Stomach (tissue), 9 donors: ENCODE data around the gene STK33. TPM values are rescaled to one million over a fixed set of nuclear protein-coding genes. Genes with fewer than 3 reads are reported as not detected.

Source experiments
- DNase-seq, 2 donors: peaks; one replicate each; pipeline versions ENCODE4 v3.0.0 to v3.0.0-alpha.2; 2013 to 2019
- H3K27ac ChIP-seq, 5 donors: fragments of 200-600 bp in 4 of 5; sonication (generic) in 4 of 5; one replicate each; pipeline ENCODE4 v1.5.1; 2013 to 2019; ENCODE audit warnings: mild to moderate bottlenecking in 1 of 5, moderate library complexity in 1 of 5
- H3K27me3 ChIP-seq, 3 donors: fragments of 200-600 bp; sonication (generic); one replicate each; pipeline ENCODE4 v1.5.1; 2017 to 2019; ENCODE audit warnings: mixed run types in 1 of 3
- H3K36me3 ChIP-seq, 4 donors: fragments of 200-600 bp; sonication (generic); 1 replicate in 3 of 4; 2 replicates in 1 of 4; pipeline ENCODE4 v1.5.1; 2016 to 2019
- H3K4me1 ChIP-seq, 4 donors: fragments of 200-600 bp; sonication (generic); one replicate each; pipeline ENCODE4 v1.5.1; 2016 to 2019
- H3K4me3 ChIP-seq, 4 donors: fragments of 200-600 bp; sonication (generic) in 3 of 4; one replicate each; pipeline ENCODE4 v1.5.1; 2016 to 2019; ENCODE audit warnings: mild to moderate bottlenecking in 1 of 4
- H3K9me3 ChIP-seq, 4 donors: fragments of 200-600 bp; sonication (generic); one replicate each; pipeline ENCODE4 v1.5.1; 2016 to 2019
- CTCF ChIP-seq, 7 experiments: fragments of 450-650 bp in 4 of 7; fragments of 200-600 bp in 3 of 7; sonication (generic) in 3 of 7; IDR thresholded peaks; one replicate each; pipeline ENCODE4 v1.5.1; 2016 to 2019; ENCODE audit warnings: antibody characterized with exemption in 7 of 7, control low read depth in 2 of 7, mild to moderate bottlenecking in 1 of 7
- EP300 ChIP-seq: sonication (generic); formaldehyde crosslinking; IDR thresholded peaks from one replicate; pipeline ENCODE4 v1.6.1; 2017; ENCODE audit warnings: antibody characterized with exemption
- POLR2A ChIP-seq, 4 donors: fragments of 450-650 bp; IDR thresholded peaks; one replicate each; pipeline ENCODE4 v1.6.1; 2016; ENCODE audit warnings: antibody characterized with exemption in 4 of 4, control low read depth in 2 of 4, mild to moderate bottlenecking in 1 of 4, moderate library complexity in 1 of 4
- POLR2AphosphoS5 ChIP-seq, 3 donors: sonication (generic); formaldehyde crosslinking; IDR thresholded peaks; one replicate each; pipeline ENCODE4 v1.6.1; 2016; ENCODE audit warnings: antibody characterized with exemption in 3 of 3
- WGBS, 5 donors: extraction: QIAGEN DNeasy Blood & Tissue Kit in 3 of 5; methylation state at CpG; one replicate each; pipeline versions ENCODE4 v1.1.5 to v1.1.7; 2013 to 2018; 5-methylcytosine and 5-hydroxymethylcytosine counted together
- intact Hi-C: fragments of 100-400 bp; cut with DNase I; formaldehyde crosslinking; loops from one replicate; pipeline ENCODE4 v1.15.1; 2023; ENCODE audit warnings: low total_unique reads
- polyA plus RNA-seq, 3 donors: library from polyadenylated mRNA; stranded (reverse); fragments of 200-250 nt; gene quantifications; one replicate each; pipeline ENCODE4 v1.2.3, GENCODE V29; 2013
- total RNA-seq, 5 donors: library from RNA; depleted of rRNA; stranded (reverse); fragments of >200 nt; gene quantifications; one replicate each; pipeline versions ENCODE4 v1.1.0 to v1.2.3, GENCODE V29; 2014 to 2016
- donor health status: healthy with polysubstance abuse.
- donor health status: Bipolar disorder and iron deficiency.
- donor health status: healthy.

The STK33 gene
- total and polyA plus RNA-seq, 8 donors: 3.1 to 21.3 (median 10.9) TPM; not detected in 1

GRCh38 chr11:8352103-8352875 lies 241.7 kb downstream of the STK33 start:
- Histone ChIP-seq H3K36me3 (no peaks in the 10 kb centered on the region), H3K4me3 (no peak overlapping the region), H3K27me3 (no peaks in the 10 kb centered on the region), H3K4me1 (peaks cover 0 to 24% (median 11%) of the 10 kb centered on the region in 4 donors), H3K27ac (no peak overlapping the region), H3K9me3 (no peaks in the 10 kb centered on the region)
- intact Hi-C loops: no loop called here
- no peak for DNase-seq
- WGBS, 5 donors: 85 to 94% (median 90%) methylated on average over 4 of the region's 4 CpGs
- no peak for TF ChIP-seq CTCF (IDR thresholded peaks at IDR 0.05)
- no peak for TF ChIP-seq POLR2AphosphoS5 (IDR thresholded peaks at IDR 0.05)
- TF ChIP-seq POLR2A (IDR thresholded peaks at IDR 0.05): no peak
- TF ChIP-seq EP300: no peak

DNA sequence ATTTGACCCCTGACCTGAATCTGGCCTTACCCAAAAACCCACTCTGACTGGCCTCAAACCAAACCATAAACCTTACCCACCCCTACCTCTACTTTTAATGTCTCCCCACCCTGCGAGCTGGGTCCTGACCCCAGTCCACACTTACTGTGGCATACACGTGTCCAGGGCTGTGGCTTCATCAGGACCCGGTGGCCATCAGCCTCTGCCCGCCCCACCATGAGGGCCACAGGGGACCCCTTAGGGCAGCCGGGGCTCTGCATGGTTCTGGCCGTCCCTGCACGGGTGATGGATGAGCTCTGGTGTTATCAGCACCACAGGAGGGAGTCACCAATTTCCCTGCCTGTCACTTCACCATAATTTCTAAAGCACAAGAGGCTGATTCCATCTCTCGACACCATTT lies 242.8 kb downstream of the STK33 start:
- Histone ChIP-seq H3K27ac (no peak overlapping the region), H3K4me1 (peaks cover 0 to 14% (median 11%) of the 10 kb centered on the region in 4 donors), H3K27me3 (no peaks in the 10 kb centered on the region), H3K36me3 (no peaks in the 10 kb centered on the region), H3K9me3 (no peaks in the 10 kb centered on the region), H3K4me3 (no peak overlapping the region)
- 80 to 86% (median 83%) methylated on average over 7 to 8 of the region's 8 CpGs for WGBS, 5 donors
- intact Hi-C loops: no loop called here
- no peak for TF ChIP-seq CTCF (IDR thresholded peaks at IDR 0.05)
- no peak for TF ChIP-seq POLR2A (IDR thresholded peaks at IDR 0.05)
- TF ChIP-seq POLR2AphosphoS5 (IDR thresholded peaks at IDR 0.05): no peak
- TF ChIP-seq EP300: no peak
- no peak for DNase-seq

DNA sequence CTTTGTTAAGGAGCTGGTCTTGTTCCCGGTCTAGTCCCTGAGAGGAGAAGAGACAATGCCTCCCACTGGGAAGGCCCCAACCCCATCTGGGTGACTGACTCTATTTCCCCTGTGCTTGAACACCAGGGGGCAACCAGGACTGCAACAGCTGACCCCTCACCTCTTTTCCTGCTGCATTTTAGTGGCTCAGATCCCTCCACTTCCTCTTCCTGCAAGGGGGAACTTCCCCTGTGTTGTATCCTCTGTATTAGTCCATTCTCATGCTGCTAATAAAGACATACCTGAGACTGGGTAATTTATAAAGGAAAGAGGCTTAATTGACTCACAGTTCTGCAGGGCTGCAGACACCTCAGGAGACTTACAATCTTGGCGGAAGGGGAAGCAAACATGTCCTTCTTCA lies 246.1 kb downstream of the STK33 start:
- TF ChIP-seq CTCF (IDR thresholded peaks at IDR 0.05): no peak
- no peak for TF ChIP-seq POLR2A (IDR thresholded peaks at IDR 0.05)
- no peak for TF ChIP-seq POLR2AphosphoS5 (IDR thresholded peaks at IDR 0.05)
- TF ChIP-seq EP300: no peak
- H3K27ac ChIP-seq: no peak overlapping the region
- intact Hi-C loops: no loop called here
- no peak for DNase-seq
- no peaks in the 10 kb centered on the region for H3K27me3 ChIP-seq
- no peaks in the 10 kb centered on the region for H3K9me3 ChIP-seq
- H3K4me1 ChIP-seq: no peaks in the 10 kb centered on the region
- WGBS, 5 donors: 89 to 97% (median 93%) methylated on average over 2 of the region's 2 CpGs
- no peak overlapping the region for H3K4me3 ChIP-seq
- H3K36me3 ChIP-seq: no peaks in the 10 kb centered on the region

- TF ChIP-seq POLR2AphosphoS5 (IDR thresholded peaks at IDR 0.05): no peak
- TF ChIP-seq POLR2A (IDR thresholded peaks at IDR 0.05): no peak
- WGBS, 5 donors: 87 to 93% (median 91%) methylated on average over 15 to 16 of the region's 16 CpGs
- H3K27ac ChIP-seq: no peak overlapping the region
- H3K27me3 ChIP-seq: no peaks in the 10 kb centered on the region
- H3K4me3 ChIP-seq: no peak overlapping the region
- intact Hi-C loops: no loop called here
- H3K36me3 ChIP-seq: no peaks in the 10 kb centered on the region
- no peaks in the 10 kb centered on the region for H3K9me3 ChIP-seq
- H3K4me1 ChIP-seq: no peaks in the 10 kb centered on the region
- DNase-seq: no peak
Observed at GRCh38 chr11:8346157-8346755, 247.8 kb downstream of the STK33 start.

DNA sequence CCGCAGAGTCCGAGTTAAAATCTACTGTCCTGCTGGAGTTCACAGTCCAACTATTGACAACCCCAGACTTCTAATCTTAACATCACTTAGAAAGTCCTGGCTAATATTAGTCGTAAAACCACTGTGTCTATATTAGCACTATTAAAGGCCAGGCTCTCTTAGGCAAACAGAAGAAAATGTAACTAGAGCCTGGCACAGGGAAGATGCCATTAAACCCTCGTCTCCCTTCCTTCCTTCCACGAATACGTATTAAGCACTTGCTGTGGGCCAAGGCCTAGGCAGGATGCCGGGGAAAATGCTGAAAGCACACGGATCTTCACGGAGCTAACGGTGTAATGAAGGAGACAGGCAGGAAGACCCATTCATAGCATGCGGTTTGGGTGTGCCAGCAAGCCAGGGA lies 248.8 kb downstream of the STK33 start:
- no peak for DNase-seq
- Histone ChIP-seq H3K4me1 (no peaks in the 10 kb centered on the region), H3K27ac (no peak overlapping the region), H3K27me3 (no peaks in the 10 kb centered on the region), H3K9me3 (no peaks in the 10 kb centered on the region), H3K4me3 (no peak overlapping the region), H3K36me3 (no peaks in the 10 kb centered on the region)
- intact Hi-C loops: no loop called here
- TF ChIP-seq CTCF (IDR thresholded peaks at IDR 0.05) (no peak), POLR2AphosphoS5 (IDR thresholded peaks at IDR 0.05) (no peak), EP300 (no peak), POLR2A (IDR thresholded peaks at IDR 0.05) (no peak)
- WGBS, 5 donors: 62 to 71% (median 71%) methylated on average over 11 of the region's 11 CpGs
